Esophagus (tissue), 2 donors: ENCODE data around the gene SAMD3. TPM values are rescaled to one million over a fixed set of nuclear protein-coding genes. Genes with fewer than 3 reads are reported as not detected.
"Not testable (repeated sequence)": the region's sequence is repeated elsewhere in the genome, so short reads cannot be mapped to it uniquely, and the experiment has no call there.

ENCODE experiments used
- H3K27ac ChIP-seq, 2 donors: one replicate each; pipeline ENCODE4 v1.5.1; 2013; ENCODE audit warnings: low read depth in 2 of 2, mild to moderate bottlenecking in 2 of 2, inconsistent platforms in 1 of 2, low read length in 1 of 2, moderate library complexity in 1 of 2
- H3K27me3 ChIP-seq, 2 donors: one replicate each; pipeline ENCODE4 v1.6.1; 2013; ENCODE audit warnings: low read length in 2 of 2, control low read depth in 1 of 2, mild to moderate bottlenecking in 1 of 2; ENCODE audit not compliant: insufficient read depth in 2 of 2, control insufficient read depth in 1 of 2
- H3K36me3 ChIP-seq, 2 donors: one replicate each; pipeline ENCODE4 v1.6.1; 2013; ENCODE audit warnings: low read length in 1 of 2; ENCODE audit not compliant: control insufficient read depth in 2 of 2, insufficient read depth in 2 of 2
- H3K4me1 ChIP-seq, 2 donors: one replicate each; pipeline ENCODE4 v1.6.1; 2013; ENCODE audit warnings: low read length in 1 of 2; ENCODE audit not compliant: control insufficient read depth in 2 of 2, insufficient read depth in 2 of 2
- H3K4me3 ChIP-seq, 2 donors: one replicate each; pipeline ENCODE4 v1.5.1; 2013; ENCODE audit warnings: low read length in 2 of 2, mild to moderate bottlenecking in 2 of 2, low read depth in 1 of 2, moderate library complexity in 1 of 2
- H3K9me3 ChIP-seq, 2 donors: one replicate each; pipeline ENCODE4 v1.6.1; 2013; ENCODE audit warnings: mild to moderate bottlenecking in 2 of 2, low read depth in 1 of 2, low read length in 1 of 2, moderate library complexity in 1 of 2; ENCODE audit not compliant: control insufficient read depth in 2 of 2, insufficient read depth in 1 of 2
- WGBS, 2 donors: extraction: QIAGEN DNeasy Blood & Tissue Kit; methylation state at CpG; one replicate each; pipeline ENCODE4 v1.1.7; 2013; 5-methylcytosine and 5-hydroxymethylcytosine counted together
- polyA plus RNA-seq, 2 donors: library from polyadenylated mRNA; stranded (reverse); fragments of 200-250 nt; gene quantifications; one replicate each; pipeline ENCODE4 v1.2.3, GENCODE V29; 2013
- donor health status: healthy with polysubstance abuse.
- donor health status: Bipolar disorder and iron deficiency.

Gene SAMD3
- polyA plus RNA-seq, 2 donors = 0.12 to 0.18 TPM

- Histone ChIP-seq H3K4me3 (no peak overlapping the region), H3K4me1 (no peaks in the 10 kb centered on the region), H3K27ac (no peak overlapping the region), H3K27me3 (no peaks in the 10 kb centered on the region), H3K36me3 (no peaks in the 10 kb centered on the region), H3K9me3 (no peaks in the 10 kb centered on the region)
- WGBS, 2 donors = 70 to 78% methylated on average over 2 of the region's 2 CpGs
These were observed 60.3 kb downstream of the SAMD3 start for GRCh38 chr6:130162421-130162820.

- Histone ChIP-seq H3K27me3 (no peaks in the 10 kb centered on the region), H3K9me3 (no peaks in the 10 kb centered on the region), H3K4me3 (no peak overlapping the region), H3K36me3 (no peaks in the 10 kb centered on the region), H3K4me1 (no peaks in the 10 kb centered on the region), H3K27ac (no peak overlapping the region)
- WGBS, 2 donors = 34% methylated on average over 6 of the region's 6 CpGs
These were observed 60.9 kb downstream of the SAMD3 start for GRCh38 chr6:130161683-130162404.

GRCh38 chr6:130159956-130160355 is 62.8 kb downstream of the SAMD3 start:
- Histone ChIP-seq H3K27me3 (no peaks in the 10 kb centered on the region), H3K4me3 (no peak overlapping the region), H3K9me3 (no peaks in the 10 kb centered on the region), H3K36me3 (no peaks in the 10 kb centered on the region), H3K27ac (no peak overlapping the region), H3K4me1 (no peaks in the 10 kb centered on the region)
- 20 to 32% methylated on average over 3 of the region's 3 CpGs for WGBS, 2 donors

- 88 to 97% methylated on average over 4 of the region's 4 CpGs for WGBS, 2 donors
- Histone ChIP-seq H3K36me3 (no peaks in the 10 kb centered on the region), H3K9me3 (no peaks in the 10 kb centered on the region), H3K27ac (no peak overlapping the region), H3K4me1 (no peaks in the 10 kb centered on the region), H3K27me3 (no peaks in the 10 kb centered on the region), H3K4me3 (no peak overlapping the region)
These were observed 64.2 kb downstream of the SAMD3 start for GRCh38 chr6:130158548-130158947.

- Histone ChIP-seq H3K36me3 (no peaks in the 10 kb centered on the region), H3K27ac (no peak overlapping the region), H3K4me1 (no peaks in the 10 kb centered on the region), H3K27me3 (no peaks in the 10 kb centered on the region), H3K9me3 (no peaks in the 10 kb centered on the region), H3K4me3 (no peak overlapping the region)
- 92 to 93% methylated on average over 2 of the region's 2 CpGs for WGBS, 2 donors
These were observed 64.7 kb downstream of the SAMD3 start for GRCh38 chr6:130158056-130158455.

- Histone ChIP-seq H3K27ac (no peak overlapping the region), H3K36me3 (no peaks in the 10 kb centered on the region), H3K4me3 (no peak overlapping the region), H3K27me3 (no peaks in the 10 kb centered on the region), H3K4me1 (no peaks in the 10 kb centered on the region), H3K9me3 (no peaks in the 10 kb centered on the region)
- WGBS, 2 donors = 96 to 97% methylated on average over 5 of the region's 5 CpGs
These were observed 65.8 kb downstream of the SAMD3 start for GRCh38 chr6:130156908-130157307.

GRCh38 chr6:130152908-130153510 is 69.7 kb downstream of the SAMD3 start:
- H3K9me3 ChIP-seq = no peaks in the 10 kb centered on the region
- no peak overlapping the region for H3K4me3 ChIP-seq
- WGBS, 2 donors = 83 to 86% methylated on average over 6 of the region's 6 CpGs
- H3K36me3 ChIP-seq = no peaks in the 10 kb centered on the region
- no peaks in the 10 kb centered on the region for H3K27me3 ChIP-seq
- no peak overlapping the region for H3K27ac ChIP-seq
- H3K4me1 ChIP-seq = no peaks in the 10 kb centered on the region

- Histone ChIP-seq H3K27me3 (no peaks in the 10 kb centered on the region), H3K36me3 (no peaks in the 10 kb centered on the region), H3K4me3 (no peak overlapping the region), H3K4me1 (no peaks in the 10 kb centered on the region), H3K27ac (no peak overlapping the region), H3K9me3 (no peaks in the 10 kb centered on the region)
- WGBS, 2 donors = 78 to 79% methylated on average over 8 of the region's 8 CpGs
These were observed 71.8 kb downstream of the SAMD3 start for GRCh38 chr6:130150906-130151305.

- H3K27ac ChIP-seq, H3K36me3 ChIP-seq, H3K27me3 ChIP-seq, H3K4me1 ChIP-seq, H3K4me3 ChIP-seq, H3K9me3 ChIP-seq: not testable (repeated sequence)
- 78 to 82% methylated on average over 2 of the region's 2 CpGs for WGBS, 2 donors
These were observed 73.7 kb downstream of the SAMD3 start for GRCh38 chr6:130149016-130149415.

GRCh38 chr6:130148181-130148580 is 74.6 kb downstream of the SAMD3 start:
- H3K4me3 ChIP-seq = no peak overlapping the region
- H3K4me1 ChIP-seq = no peaks in the 10 kb centered on the region
- H3K36me3 ChIP-seq = no peaks in the 10 kb centered on the region
- WGBS, 2 donors = 75 to 85% methylated on average over 7 of the region's 7 CpGs
- H3K27me3 ChIP-seq = no peaks in the 10 kb centered on the region
- H3K9me3 ChIP-seq = no peaks in the 10 kb centered on the region
- no peak overlapping the region for H3K27ac ChIP-seq
